K562 (cell line): Measurements from ENCODE around the gene KPNB1. TPM values are rescaled to one million over a fixed set of nuclear protein-coding genes. Genes with fewer than 3 reads are reported as not detected.

ENCODE experiments used
- CHAMP1 ChIP-seq: fragments of 450-650 bp; IDR thresholded peaks from 2 replicates; pipeline ENCODE4 v1.6.1; 2016; ENCODE audit warnings: mild to moderate bottlenecking
- CREBBP ChIP-seq: IDR thresholded peaks from one replicate; pipeline ENCODE4 v1.6.1; 2012; ENCODE audit warnings: low read depth, mild to moderate bottlenecking, control low read depth, inconsistent platforms, low read length
- ESRRA ChIP-seq: fragments of 450-650 bp; IDR thresholded peaks from 2 replicates; pipeline ENCODE4 v1.6.1; 2014; ENCODE audit warnings: low read depth, mild to moderate bottlenecking, moderate library complexity, borderline replicate concordance
- ETS1 ChIP-seq: conservative IDR thresholded peaks from 2 replicates; pipeline ENCODE4 v1.6.1; 2011; ENCODE audit warnings: low read depth, mild to moderate bottlenecking, low read length; ENCODE audit not compliant: control insufficient read depth
- FOXP1 ChIP-seq: sonication (generic); formaldehyde crosslinking; IDR thresholded peaks from 2 replicates; pipeline ENCODE4 v1.8.0; 2022; ENCODE audit warnings: mild to moderate bottlenecking, missing genetic modification reagents
- GTF2E2 ChIP-seq: fragments of 200-800 bp; sonication (Bioruptor generic); IDR thresholded peaks from 2 replicates; pipeline ENCODE4 v1.6.1; 2016; ENCODE audit warnings: missing genetic modification characterization, missing compliant biosample characterization
- HNRNPLL ChIP-seq: fragments of 200-400 bp; formaldehyde crosslinking; IDR thresholded peaks from 2 replicates; pipeline ENCODE4 v1.6.1; 2017; ENCODE audit warnings: low read length, low read depth, mild to moderate bottlenecking; ENCODE audit not compliant: poor library complexity, severe bottlenecking
- NR2C1 ChIP-seq, 2 experiments: fragments of 450-650 bp; IDR thresholded peaks; 2 replicates each; pipeline ENCODE4 v1.6.1; 2017; ENCODE audit warnings: mild to moderate bottlenecking in 2 of 2, antibody characterized with exemption in 1 of 2, inconsistent platforms in 1 of 2, missing compliant biosample characterization in 1 of 2, missing genetic modification characterization in 1 of 2
- NR2F6 ChIP-seq: fragments of 450-650 bp; formaldehyde crosslinking; IDR thresholded peaks from 2 replicates; pipeline ENCODE4 v1.4.0; 2020; ENCODE audit warnings: mild to moderate bottlenecking
- SFPQ ChIP-seq: fragments of 200-400 bp; formaldehyde crosslinking; IDR thresholded peaks from 2 replicates; pipeline ENCODE4 v1.6.1; 2017; ENCODE audit warnings: mild to moderate bottlenecking, low read depth, low read length, moderate library complexity
- SMAD3 ChIP-seq: fragments of 450-650 bp; formaldehyde crosslinking; conservative IDR thresholded peaks from 2 replicates; pipeline ENCODE4 v1.4.0; 2020; ENCODE audit warnings: mild to moderate bottlenecking
- THRAP3 ChIP-seq: fragments of 450-650 bp; IDR thresholded peaks from 2 replicates; pipeline ENCODE4 v1.6.1; 2016; ENCODE audit warnings: mild to moderate bottlenecking, inconsistent platforms, borderline replicate concordance
- ZNF347 ChIP-seq: fragments of 450-650 bp; formaldehyde crosslinking; IDR thresholded peaks from 2 replicates; pipeline ENCODE4 v1.4.0; 2020; ENCODE audit warnings: low read depth, mild to moderate bottlenecking, moderate library complexity
- ZNF551 ChIP-seq: fragments of 250-450 bp; sonication (Bioruptor Pico); IDR thresholded peaks from 2 replicates; pipeline ENCODE4 v1.5.0; 2021; ENCODE audit warnings: mild to moderate bottlenecking, moderate library complexity
- ZNF584 ChIP-seq: fragments of 200-800 bp; sonication (Bioruptor generic); IDR thresholded peaks from 2 replicates; pipeline ENCODE4 v1.6.1; 2016; ENCODE audit warnings: low read depth, mild to moderate bottlenecking, missing genetic modification characterization, missing compliant biosample characterization
- polyA plus RNA-seq, 8 experiments: library from polyadenylated mRNA; depleted of rRNA in 4 of 8; stranded (reverse) in 5 of 8; unstranded in 3 of 8; fragments of >200 nt; fragmentation: Nextera tagmentation in 2 of 8; fragmentation: Illumina TruSeq in 1 of 8; extraction: Ambion mirVana in 2 of 8; extraction: Trizol in 1 of 8; gene quantifications; 2 replicates each; pipeline versions ENCODE4 v1.2.1 to v1.2.3, GENCODE V29; 2011 to 2014; ENCODE audit warnings: inconsistent platforms in 1 of 8, missing spikeins in 1 of 8
- total RNA-seq, 7 experiments: library from RNA; depleted of rRNA in 6 of 7; stranded (reverse); fragments of >200 nt in 6 of 7; fragmentation: Illumina TruSeq in 2 of 7; extraction: Trizol in 2 of 7; gene quantifications; 2 replicates each; pipeline versions ENCODE4 v1.2.1 to v1.2.3, GENCODE V29; 2011 to 2021; ENCODE audit warnings: low replicate concordance in 1 of 7

KPNB1 gene
- total and polyA plus RNA-seq, 9 of the 15 experiments (the other 6 are each of a cell fraction or from before 2014, with no cell fraction given), result 154 to 622 (median 354) TPM

DNA sequence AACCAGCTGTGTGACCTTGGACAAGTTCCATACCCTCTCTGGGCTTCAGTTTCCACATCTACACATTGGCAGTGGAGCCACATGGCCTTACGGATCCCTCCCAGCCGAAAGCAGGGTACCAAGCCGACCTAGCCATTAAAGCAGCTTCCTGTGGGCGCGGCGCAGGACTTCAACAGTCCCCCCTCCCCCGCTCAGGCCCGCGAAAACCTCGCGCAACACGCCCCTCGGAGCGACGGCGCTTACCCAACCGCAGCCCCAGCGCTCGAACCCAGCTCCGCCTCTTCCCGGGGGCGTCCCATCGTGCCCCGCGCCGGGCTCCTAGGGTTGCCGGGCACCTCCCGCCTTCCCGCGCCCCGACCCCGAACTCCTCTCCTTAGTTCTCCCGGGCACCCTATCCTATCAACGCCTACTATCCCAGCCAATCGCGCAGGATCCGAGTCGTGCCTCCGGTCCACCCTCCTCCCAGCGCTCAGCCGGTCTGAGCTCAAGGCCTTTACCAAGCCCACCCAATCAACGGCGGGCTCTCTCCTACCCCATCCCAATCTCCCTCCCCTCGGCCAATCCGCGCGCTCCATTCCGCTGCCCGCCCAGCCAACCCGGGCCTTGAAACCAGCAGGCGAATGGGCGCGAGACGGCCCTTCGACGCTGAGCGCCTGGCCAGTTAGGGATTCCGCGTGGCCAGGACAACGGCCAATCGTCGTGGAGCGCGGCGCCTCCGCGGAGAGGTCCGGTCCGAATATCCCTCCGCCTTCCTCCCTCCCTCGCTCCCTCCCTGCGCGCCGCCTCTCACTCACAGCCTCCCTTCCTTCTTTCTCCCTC lies at the start of gene KPNB1 (continued):
- TF ChIP-seq NR2F6 (CRISPR knock-in tag), result no peak
- TF ChIP-seq HNRNPLL, result peak; percentile 27
- TF ChIP-seq GTF2E2, result peak; percentile 30; the same call in 1 of the 2 replicates
- TF ChIP-seq THRAP3, result no peak
- TF ChIP-seq SFPQ, result no peak
- no peak for TF ChIP-seq SMAD3 (CRISPR knock-in tag)
- peak; percentile 43; the same call in 1 of the 2 replicates for TF ChIP-seq ETS1
- TF ChIP-seq ZNF584 (CRISPR knock-in tag), result peak; percentile 61; the same call in 1 of the 2 replicates
- TF ChIP-seq ZNF551 (CRISPR knock-in tag), result no peak
- no peak for TF ChIP-seq ZNF347 (CRISPR knock-in tag)
- peak; percentile 72 for TF ChIP-seq ESRRA
- peak; percentile 69 for TF ChIP-seq FOXP1
- no peak; the same call in 1 of the 2 replicates for TF ChIP-seq CHAMP1
- TF ChIP-seq CREBBP, result no peak
- TF ChIP-seq NR2C1 (IDR thresholded peaks at IDR 0.05), result no peak
- TF ChIP-seq NR2C1 (tag; IDR thresholded peaks at IDR 0.05), result 0 out of 2 replicates have a peak, but pooled peaks have one; percentile 8
